Epithelial cell of prostate (primary cell): ENCODE data around the gene PGBD5.
"Not testable (repeated sequence)": the region's sequence is repeated elsewhere in the genome, so short reads cannot be mapped to it uniquely, and the experiment has no call there.

Experiments used
- DNase-seq: peaks from one replicate; pipeline ENCODE4 v3.0.0-alpha.2; 2011; ENCODE audit warnings: low read depth, low spot score
- H3K27ac ChIP-seq: fragments of 450-650 bp; 2 replicates; pipeline ENCODE4 v1.5.1; 2017; ENCODE audit warnings: mild to moderate bottlenecking

The PGBD5 gene

DNA sequence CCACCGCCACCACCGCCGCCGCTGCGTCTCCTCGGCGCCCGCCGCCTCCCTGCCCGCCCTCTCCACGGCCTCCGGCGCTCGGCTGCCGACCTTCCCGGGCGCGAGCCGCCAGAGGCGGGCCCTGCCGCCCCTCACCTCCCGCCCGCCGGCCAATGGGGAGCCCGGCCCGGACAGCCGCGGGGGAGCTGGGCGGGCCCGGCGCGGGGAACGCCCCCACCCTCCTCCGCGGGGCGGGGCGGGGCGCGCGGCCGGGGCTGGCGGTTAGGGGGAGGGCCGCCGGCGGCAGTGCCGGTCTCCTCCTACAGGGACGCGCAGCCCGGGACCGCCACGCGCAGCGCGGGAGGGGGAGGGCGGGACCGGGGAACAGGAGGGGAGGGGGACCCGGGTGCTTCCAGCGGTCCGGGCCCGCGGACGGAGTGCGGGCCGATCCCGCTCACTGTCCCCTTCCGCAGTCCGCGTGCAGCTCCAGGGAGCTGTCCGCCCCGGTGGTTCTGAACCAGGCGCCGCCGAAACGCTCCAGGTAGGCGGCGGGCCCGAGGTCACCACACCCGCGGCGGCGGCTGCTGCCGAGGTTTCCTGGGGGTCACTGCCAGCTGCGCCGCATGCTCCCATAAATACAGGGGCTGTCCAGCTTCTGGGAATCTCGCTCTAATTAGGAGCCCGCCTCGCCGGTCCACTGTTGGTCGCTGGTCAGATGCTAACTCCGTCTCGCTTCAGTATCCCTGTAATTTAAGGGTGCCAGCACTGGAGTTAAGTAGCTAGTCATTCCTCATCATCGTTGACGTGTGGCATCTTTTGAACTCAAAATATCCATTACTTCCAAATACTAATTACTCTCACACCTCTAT is at the start of gene PGBD5:
Gene PGBD5, minus strand, starts transcription at position 87 of the 848 bp plus-strand sequence. CDS start 404 bp downstream, outside the sequence.
- H3K27ac ChIP-seq = no peak within 1 kb of the TSS
- no peak for DNase-seq

GRCh38 chr1:230474924-230475323 is 48.8 kb upstream of the PGBD5 start:
- not testable (repeated sequence) for DNase-seq, H3K27ac ChIP-seq

DNA sequence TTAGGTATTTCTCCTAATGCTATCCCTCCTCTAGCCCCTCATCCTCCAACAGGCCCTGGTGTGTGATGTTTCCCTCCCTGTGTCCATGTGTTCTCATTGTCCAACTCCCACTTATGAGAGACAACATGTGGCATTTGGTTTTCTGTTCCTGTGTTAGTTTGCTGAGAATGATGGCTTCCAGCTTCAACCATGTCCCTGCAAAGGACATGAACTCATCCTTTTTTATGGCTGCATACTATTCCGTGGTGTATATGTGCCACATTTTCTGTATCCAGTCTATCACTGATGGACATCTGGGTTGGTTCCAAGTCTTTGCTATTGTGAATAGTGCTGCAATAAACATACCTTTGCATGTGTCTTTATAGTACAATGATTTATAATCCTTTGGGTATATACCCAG is 44.6 kb upstream of the PGBD5 start:
- H3K27ac ChIP-seq, DNase-seq: not testable (repeated sequence)

DNA sequence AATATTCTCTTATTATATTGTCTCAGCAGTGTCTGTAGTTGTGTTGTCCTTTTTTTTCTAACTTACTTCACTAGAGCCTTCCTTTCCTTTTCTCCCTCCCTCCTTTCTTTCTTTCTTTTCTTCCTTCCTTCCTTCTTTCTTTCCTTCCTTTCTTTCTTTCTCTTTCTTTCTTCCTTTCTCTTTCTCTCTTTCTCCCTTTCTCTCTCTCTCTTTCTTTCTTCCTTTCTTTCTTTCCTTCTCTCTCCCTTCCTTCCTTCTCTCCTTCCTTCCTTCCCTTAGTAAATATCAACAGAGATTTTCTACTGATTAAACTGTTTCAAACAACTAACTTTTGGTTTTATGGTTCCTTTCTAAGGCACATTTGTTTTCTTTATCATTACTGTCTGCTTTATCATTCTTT is 43.1 kb upstream of the PGBD5 start:
- H3K27ac ChIP-seq = no peak overlapping the region
- DNase-seq = no peak

- no peak overlapping the region for H3K27ac ChIP-seq
- no peak for DNase-seq
These were observed 39.6 kb upstream of the PGBD5 start for GRCh38 chr1:230465691-230466090.

DNA sequence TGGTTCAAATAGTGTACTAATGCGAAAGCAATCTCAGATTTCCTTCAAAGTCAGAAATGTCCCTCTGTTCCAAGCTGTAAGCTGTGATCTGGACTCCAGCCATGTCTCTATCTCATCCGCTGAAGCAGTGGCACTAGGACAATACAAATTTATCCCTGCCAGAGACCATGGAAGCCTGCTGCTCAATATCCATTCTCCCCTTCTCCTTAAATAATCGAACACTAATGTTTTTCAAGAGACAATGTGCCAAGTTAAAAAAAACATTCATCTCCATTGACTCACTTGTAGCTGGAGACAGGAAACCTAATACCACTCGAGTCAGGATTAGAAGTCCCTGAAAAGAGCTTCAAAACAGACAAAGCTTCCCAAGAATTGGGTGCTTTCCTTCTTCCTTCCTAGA is 38.5 kb upstream of the PGBD5 start:
- H3K27ac ChIP-seq = no peak overlapping the region
- DNase-seq = no peak

GRCh38 chr1:230463760-230464159 is 37.6 kb upstream of the PGBD5 start:
- no peak overlapping the region for H3K27ac ChIP-seq
- DNase-seq = no peak

- no peak overlapping the region for H3K27ac ChIP-seq
These were observed 37.2 kb upstream of the PGBD5 start for GRCh38 chr1:230463326-230463725.

GRCh38 chr1:230459465-230459864 is 33.3 kb upstream of the PGBD5 start:
- peak overlapping the region; percentile 84 for H3K27ac ChIP-seq
- DNase-seq = peak; percentile 98

More at GRCh38 chr1:230463326-230463725, 37.2 kb upstream of the PGBD5 start:
- DNase-seq = peak; percentile 76

DNA sequence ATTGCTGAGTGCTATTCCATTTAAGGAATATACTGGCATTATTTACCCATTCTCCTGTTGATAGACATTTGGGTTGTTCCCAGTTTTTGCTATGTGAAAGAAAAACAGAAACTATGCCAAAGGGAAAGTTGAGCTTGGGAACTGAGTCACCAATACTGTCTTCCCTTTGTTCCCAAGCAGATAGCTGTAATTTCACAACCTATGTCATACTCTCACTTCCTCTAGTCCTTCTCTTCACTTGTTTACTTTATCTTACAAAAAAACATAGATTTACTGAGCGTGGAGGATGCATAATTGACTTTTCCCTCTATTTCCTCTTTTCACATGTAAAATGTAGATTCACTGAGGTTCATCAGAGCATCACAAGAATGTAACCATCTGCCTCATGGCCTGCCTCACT is 32.4 kb upstream of the PGBD5 start:
- H3K27ac ChIP-seq = peak overlapping the region; percentile 84
- peak; percentile 96 for DNase-seq

- H3K27ac ChIP-seq = no peak overlapping the region
- no peak for DNase-seq
These were observed 30.3 kb upstream of the PGBD5 start for GRCh38 chr1:230456478-230456877.

- no peak overlapping the region for H3K27ac ChIP-seq
- no peak for DNase-seq
These were observed 29.2 kb upstream of the PGBD5 start for GRCh38 chr1:230455291-230455690.

DNA sequence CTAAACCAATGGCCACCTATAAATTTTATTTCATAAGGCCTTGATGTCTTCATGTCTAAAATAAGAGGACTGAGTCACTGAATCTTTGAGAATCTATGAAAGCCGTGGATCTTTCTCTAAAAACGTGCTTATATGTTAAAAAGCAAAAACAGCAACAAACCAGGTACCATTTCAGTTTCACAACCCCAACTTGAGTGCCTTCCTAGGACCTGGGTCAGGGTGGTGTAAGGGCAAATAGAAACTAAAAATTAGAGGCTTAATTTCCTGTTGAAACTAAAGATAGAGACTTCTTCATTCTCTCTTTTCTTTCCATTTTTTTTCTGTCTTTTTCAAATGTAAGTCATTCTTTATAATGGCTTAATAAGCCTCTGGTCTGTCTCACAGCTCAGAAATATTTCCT is 27.2 kb upstream of the PGBD5 start:
- DNase-seq = no peak
- H3K27ac ChIP-seq = no peak overlapping the region

DNA sequence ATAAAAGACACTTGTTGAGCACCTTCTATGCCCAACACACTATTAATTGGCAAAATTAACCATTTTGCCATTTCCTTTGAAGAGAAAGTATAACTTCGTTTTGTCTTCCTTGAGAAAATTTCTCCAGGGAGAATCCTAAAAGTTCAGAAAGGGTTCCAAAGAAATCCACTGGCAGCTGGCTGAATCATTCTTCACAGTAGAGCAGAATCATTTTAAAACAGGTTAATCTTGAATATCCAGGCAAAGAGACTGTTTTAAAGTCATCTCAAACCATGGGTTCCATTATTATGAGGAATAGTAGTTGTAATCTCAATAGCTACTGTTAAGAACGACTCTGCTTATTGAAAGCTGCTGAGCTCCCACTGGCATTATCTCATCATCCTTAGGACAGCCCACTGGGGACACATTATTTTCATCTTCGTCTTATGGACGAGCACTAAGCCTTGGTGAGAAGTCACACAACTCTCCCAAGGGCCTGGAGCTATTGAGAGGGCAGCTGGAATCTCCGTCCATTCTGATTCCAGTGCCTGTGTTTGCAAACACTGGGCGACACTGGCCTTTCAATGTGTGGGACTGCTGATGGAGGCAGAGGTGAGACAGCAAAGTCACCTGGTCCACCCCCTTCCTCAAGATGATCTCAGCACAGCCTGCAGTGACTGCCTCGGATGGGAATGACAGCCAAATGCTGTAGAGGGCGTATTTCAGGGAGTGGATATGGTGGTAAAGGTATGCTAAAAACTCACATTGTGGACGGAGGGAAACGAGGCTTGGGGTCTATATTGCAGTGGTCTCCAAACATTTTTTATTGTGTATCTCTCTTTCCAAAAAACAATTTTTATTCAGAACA is 15.3 kb upstream of the PGBD5 start:
- no peak overlapping the region for H3K27ac ChIP-seq
- DNase-seq = no peak

DNA sequence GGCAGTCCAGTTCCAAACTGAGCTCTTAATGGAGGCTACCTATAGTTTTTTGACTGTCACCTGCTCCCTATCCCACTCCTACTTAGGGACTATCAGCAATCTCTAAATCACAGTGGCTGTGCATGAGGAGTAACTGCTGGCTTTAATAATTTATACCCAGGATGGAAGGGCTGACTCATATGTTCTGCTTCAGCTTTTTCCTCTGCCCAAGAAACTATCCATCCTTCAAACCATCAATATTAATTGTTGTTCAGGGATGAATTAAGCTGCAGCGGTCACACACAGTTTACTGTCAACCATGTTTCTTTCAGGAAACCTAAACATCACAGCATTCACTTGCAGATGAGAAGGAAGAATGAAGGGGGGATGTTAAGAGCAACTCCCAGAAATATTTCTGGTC is 9.0 kb upstream of the PGBD5 start:
- no peak overlapping the region for H3K27ac ChIP-seq
- no peak for DNase-seq

GRCh38 chr1:230431527-230431926 is 5.4 kb upstream of the PGBD5 start:
- no peak overlapping the region for H3K27ac ChIP-seq
- no peak for DNase-seq

DNA sequence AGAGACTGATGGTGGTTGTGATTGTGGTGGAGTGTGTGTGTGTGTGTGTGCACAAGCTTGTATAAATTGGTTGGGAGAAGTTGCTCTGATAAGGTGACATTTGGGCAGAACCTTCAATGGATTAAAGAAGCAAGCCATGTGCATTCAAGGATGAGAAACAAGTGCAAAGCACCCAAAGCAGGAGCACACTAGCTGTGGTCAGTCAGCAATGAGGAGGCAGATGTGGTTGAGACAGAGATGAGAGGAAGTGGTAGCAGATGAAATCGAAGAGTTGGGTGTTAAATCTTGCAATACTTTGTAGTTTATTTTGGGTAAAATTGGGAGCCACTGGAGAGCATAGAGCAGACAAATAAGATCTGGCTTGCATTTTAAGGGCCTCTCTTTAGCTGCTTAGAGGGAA is 4.4 kb upstream of the PGBD5 start:
- H3K27ac ChIP-seq = no peak overlapping the region
- DNase-seq = no peak

GRCh38 chr1:230429067-230429735 is 3.1 kb upstream of the PGBD5 start:
- no peak overlapping the region for H3K27ac ChIP-seq
- DNase-seq = no peak

GRCh38 chr1:230427981-230428380 is 1.8 kb upstream of the PGBD5 start:
- no peak for DNase-seq
- no peak overlapping the region for H3K27ac ChIP-seq

GRCh38 chr1:230427094-230427876 is 1.2 kb upstream of the PGBD5 start:
- DNase-seq = no peak
- H3K27ac ChIP-seq = no peak overlapping the region
